A673 (cell line): ENCODE results near the gene NAT8L.

Source experiments
- CTCF ChIP-seq: fragments of 300-800, 200-600 bp; sonication (generic); conservative IDR thresholded peaks from 2 replicates; pipeline ENCODE4 v1.5.1; 2017; ENCODE audit warnings: low read depth, mild to moderate bottlenecking, antibody characterized with exemption, low read length, moderate library complexity, mixed read lengths
- EZH2 ChIP-seq: fragments of 200-600 bp; sonication (generic); IDR thresholded peaks from 2 replicates; pipeline ENCODE4 v1.6.1; 2017; ENCODE audit warnings: borderline replicate concordance, low read depth, mild to moderate bottlenecking, mixed read lengths, antibody characterized with exemption, low read length; ENCODE audit not compliant: poor library complexity, severe bottlenecking

GRCh38 chr4:2079006-2079405 lies 19.9 kb downstream of the NAT8L start:
- TF ChIP-seq EZH2 = no peak
- no peak for TF ChIP-seq CTCF
